ENCODE measurements around the gene MICAL2. TPM values are rescaled to one million over a fixed set of nuclear protein-coding genes. Genes with fewer than 3 reads are reported as not detected.
A peak's percentile ranks its signal among the peaks of the same experiment; 100 is the strongest.

MICAL2 gene
- total and polyA plus RNA-seq, 2 of the 13 experiments (the other 11 are each of a cell fraction or from before 2014, with no cell fraction given), result 0.78 to 1.1 TPM

DNA sequence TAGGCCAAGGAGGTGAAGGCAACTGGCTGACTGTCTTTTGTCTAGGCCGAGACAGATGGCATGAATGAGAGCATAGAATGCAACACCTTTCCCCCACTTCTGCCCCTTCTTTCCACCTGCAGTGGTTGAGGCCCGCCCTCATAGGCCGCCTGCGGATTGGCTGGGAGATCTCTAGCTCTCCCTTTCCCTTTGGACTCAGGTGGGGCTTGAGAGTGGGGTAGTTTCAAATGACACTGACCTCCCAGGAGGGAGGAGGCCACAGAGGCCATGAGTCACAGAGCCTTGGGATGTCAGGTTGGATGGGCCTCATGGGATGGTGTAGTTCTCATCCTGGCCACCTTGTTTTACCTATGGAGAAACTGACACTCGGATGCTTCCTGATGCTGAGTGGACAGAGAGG is 9.1 kb downstream of the MICAL2 start (continued):
- TF ChIP-seq, protein P1, sequence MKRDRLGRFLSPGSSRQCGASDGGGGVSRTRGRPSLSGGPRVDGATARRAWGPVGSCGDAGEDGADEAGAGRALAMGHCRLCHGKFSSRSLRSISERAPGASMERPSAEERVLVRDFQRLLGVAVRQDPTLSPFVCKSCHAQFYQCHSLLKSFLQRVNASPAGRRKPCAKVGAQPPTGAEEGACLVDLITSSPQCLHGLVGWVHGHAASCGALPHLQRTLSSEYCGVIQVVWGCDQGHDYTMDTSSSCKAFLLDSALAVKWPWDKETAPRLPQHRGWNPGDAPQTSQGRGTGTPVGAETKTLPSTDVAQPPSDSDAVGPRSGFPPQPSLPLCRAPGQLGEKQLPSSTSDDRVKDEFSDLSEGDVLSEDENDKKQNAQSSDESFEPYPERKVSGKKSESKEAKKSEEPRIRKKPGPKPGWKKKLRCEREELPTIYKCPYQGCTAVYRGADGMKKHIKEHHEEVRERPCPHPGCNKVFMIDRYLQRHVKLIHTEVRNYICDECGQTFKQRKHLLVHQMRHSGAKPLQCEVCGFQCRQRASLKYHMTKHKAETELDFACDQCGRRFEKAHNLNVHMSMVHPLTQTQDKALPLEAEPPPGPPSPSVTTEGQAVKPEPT (CRISPR knock-in tag; IDR thresholded peaks at IDR 0.05; ENCODE audit: low read depth), result no peak

GRCh38 chr11:12120031-12121008 is 9.9 kb downstream of the MICAL2 start:
- Histone ChIP-seq H3K36me3 (replicated peaks in 1 of 2; ENCODE audit: control insufficient read depth in 1 of 2, insufficient read depth in 2 of 2, low read length in 2 of 2) (no peaks in the 10 kb centered on the region), H3K27me3 (ENCODE audit: control insufficient read depth in 1 of 2, insufficient read depth in 2 of 2, low read length in 2 of 2) (no peaks in the 10 kb centered on the region), H3K9me3 (ENCODE audit: low read length) (no peaks in the 10 kb centered on the region), H4K20me1 (ENCODE audit: insufficient read depth, low read length) (no peaks in the 10 kb centered on the region), H3K4me3 (replicated peaks in 1 of 3; ENCODE audit: insufficient read depth in 1 of 3, low read depth in 2 of 3, low read length in 3 of 3) (no peak overlapping the region), H3K9ac (ENCODE audit: insufficient read depth, low read depth, low read length) (no peak overlapping the region), H3K4me1 (ENCODE audit: insufficient read depth, low read length) (peaks cover 21% of the 10 kb centered on the region), H3K4me2 (ENCODE audit: low read depth, low read length) (no peak overlapping the region), H3K79me2 (ENCODE audit: insufficient read depth, low read length) (no peaks in the 10 kb centered on the region), H2AFZ (ENCODE audit: low read length) (no peak overlapping the region), H3K27ac (ENCODE audit: extremely low read length, insufficient read depth, low read length) (no peak overlapping the region)
- BruUV-seq (replicated peaks), result no TSS peak
- FAIRE-seq (no peak), DNase-seq (ENCODE audit: low spot score) (peak; percentile 25), ATAC-seq (no peak)
- WGBS (ENCODE audit: low lambda C conversion rate), result 19% methylated on average over 5 of the region's 9 CpGs
- intact Hi-C loops (cut with micrococcal nuclease; ENCODE audit: unreplicated experiment), result loop anchor here (5.0 kb wide), 3 partner anchors 33 to 162 kb away; no protein-coding TSS in a partner anchor
- in situ Hi-C loops (cut with HindIII; ENCODE audit: extremely low pct_ligation_motif_present, low pct_unique_long_range_greater_than_20kb), result no loop called here
- ChIA-PET POLR2A (no interaction called here), CTCF (ENCODE audit: low intra/inter-chr PET ratio, low total read pairs) (no interaction called here)
- TF ChIP-seq ZNF629 (CRISPR knock-in tag; conservative IDR thresholded peaks at IDR 0.05) (no peak), ZBTB3 (CRISPR knock-in tag; IDR thresholded peaks at IDR 0.05; ENCODE audit: borderline replicate concordance, low read depth) (no peak), XRCC5 (optimal IDR thresholded peaks at IDR 0.05; ENCODE audit: low read length) (no peak), SIX1 (CRISPR knock-in tag; IDR thresholded peaks at IDR 0.05; ENCODE audit: borderline replicate concordance) (no peak), MTF2 (CRISPR knock-in tag; IDR thresholded peaks at IDR 0.05; ENCODE audit: borderline replicate concordance) (no peak), TBL1XR1 (IDR thresholded peaks at IDR 0.05; ENCODE audit: borderline replicate concordance, low read length, partially characterized antibody) (no peak), HNF4G (IDR thresholded peaks at IDR 0.05; ENCODE audit: borderline replicate concordance, low read depth, low read length) (no peak), HNF4G (CRISPR knock-in tag; IDR thresholded peaks at IDR 0.05; ENCODE audit: borderline replicate concordance, low read depth) (no peak), BCL6 (CRISPR knock-in tag; IDR thresholded peaks at IDR 0.05) (no peak), CREB1 (IDR thresholded peaks at IDR 0.05) (no peak), CREB1 (CRISPR knock-in tag; IDR thresholded peaks at IDR 0.05) (no peak), HNRNPL (IDR thresholded peaks at IDR 0.05; ENCODE audit: low read depth, low read length) (no peak), HDAC1 (CRISPR knock-in tag; IDR thresholded peaks at IDR 0.05) (no peak), E2F2 (CRISPR knock-in tag; IDR thresholded peaks at IDR 0.05; ENCODE audit: borderline replicate concordance) (no peak)
- TF ChIP-seq, protein P2, sequence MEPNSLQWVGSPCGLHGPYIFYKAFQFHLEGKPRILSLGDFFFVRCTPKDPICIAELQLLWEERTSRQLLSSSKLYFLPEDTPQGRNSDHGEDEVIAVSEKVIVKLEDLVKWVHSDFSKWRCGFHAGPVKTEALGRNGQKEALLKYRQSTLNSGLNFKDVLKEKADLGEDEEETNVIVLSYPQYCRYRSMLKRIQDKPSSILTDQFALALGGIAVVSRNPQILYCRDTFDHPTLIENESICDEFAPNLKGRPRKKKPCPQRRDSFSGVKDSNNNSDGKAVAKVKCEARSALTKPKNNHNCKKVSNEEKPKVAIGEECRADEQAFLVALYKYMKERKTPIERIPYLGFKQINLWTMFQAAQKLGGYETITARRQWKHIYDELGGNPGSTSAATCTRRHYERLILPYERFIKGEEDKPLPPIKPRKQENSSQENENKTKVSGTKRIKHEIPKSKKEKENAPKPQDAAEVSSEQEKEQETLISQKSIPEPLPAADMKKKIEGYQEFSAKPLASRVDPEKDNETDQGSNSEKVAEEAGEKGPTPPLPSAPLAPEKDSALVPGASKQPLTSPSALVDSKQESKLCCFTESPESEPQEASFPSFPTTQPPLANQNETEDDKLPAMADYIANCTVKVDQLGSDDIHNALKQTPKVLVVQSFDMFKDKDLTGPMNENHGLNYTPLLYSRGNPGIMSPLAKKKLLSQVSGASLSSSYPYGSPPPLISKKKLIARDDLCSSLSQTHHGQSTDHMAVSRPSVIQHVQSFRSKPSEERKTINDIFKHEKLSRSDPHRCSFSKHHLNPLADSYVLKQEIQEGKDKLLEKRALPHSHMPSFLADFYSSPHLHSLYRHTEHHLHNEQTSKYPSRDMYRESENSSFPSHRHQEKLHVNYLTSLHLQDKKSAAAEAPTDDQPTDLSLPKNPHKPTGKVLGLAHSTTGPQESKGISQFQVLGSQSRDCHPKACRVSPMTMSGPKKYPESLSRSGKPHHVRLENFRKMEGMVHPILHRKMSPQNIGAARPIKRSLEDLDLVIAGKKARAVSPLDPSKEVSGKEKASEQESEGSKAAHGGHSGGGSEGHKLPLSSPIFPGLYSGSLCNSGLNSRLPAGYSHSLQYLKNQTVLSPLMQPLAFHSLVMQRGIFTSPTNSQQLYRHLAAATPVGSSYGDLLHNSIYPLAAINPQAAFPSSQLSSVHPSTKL (CRISPR knock-in tag; IDR thresholded peaks at IDR 0.05), result no peak
